Measurements from ENCODE around the gene PAPSS2. TPM values are rescaled to one million over a fixed set of nuclear protein-coding genes. Genes with fewer than 3 reads are reported as not detected.
"Not testable (repeated sequence)": the region's sequence is repeated elsewhere in the genome, so short reads cannot be mapped to it uniquely, and the experiment has no call there.

PAPSS2 gene
- total RNA-seq (2014; rRNA removed; shearing (Covaris generic); ENCODE audit: low replicate concordance): not detected in 2 replicates

DNA sequence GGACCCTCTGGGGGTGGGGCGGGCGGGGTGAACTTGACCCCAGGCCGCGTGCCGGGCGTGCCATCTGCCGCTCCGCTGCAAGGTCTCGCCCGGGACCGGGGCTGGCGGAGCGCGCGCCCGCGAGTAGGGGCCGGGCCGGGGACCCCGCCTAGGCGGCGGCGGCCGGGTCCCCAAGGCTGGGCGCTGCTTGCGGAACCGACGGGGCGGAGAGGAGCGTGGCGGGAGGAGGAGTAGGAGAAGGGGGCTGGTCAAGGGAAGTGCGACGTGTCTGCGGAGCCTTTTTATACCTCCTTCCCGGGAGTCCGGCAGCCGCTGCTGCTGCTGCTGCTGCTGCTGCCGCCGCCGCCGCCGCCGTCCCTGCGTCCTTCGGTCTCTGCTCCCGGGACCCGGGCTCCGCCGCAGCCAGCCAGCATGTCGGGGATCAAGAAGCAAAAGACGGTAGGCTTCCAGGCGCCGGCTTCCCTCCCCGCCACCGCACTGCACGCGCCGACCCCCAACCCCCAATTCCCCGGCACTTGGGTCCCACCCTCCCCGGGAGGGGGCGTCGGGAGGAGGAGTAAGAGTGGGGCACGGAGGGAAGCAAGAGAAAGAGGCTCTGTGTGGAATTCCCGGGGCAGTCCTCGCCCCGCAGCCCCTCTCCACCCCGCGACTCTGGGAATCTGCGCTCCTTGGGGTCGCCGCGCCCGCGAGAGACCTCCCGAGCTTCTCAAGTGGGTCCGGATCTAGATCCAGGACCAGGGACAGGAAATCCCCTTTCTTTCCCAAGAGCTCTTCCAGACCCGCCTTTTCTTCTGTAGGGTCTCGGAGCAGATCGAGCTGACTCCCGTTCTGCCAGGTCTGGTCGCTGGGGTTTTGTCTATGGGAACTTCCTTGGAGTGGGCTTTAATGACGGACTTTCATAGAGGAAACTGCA is at the start of gene PAPSS2:
Gene PAPSS2 (plus strand): TSS at position 308 of the 913 bp plus-strand sequence. CDS start 104 bp downstream, at position 412.
- no peak within 1 kb of the TSS for H3K9ac ChIP-seq (ENCODE audit: low read length)
- no peaks in the 10 kb centered on the region for H3K4me1 ChIP-seq (ENCODE audit: low read length)
- H3K4me3 ChIP-seq (ENCODE audit: low read length): no peak within 1 kb of the TSS
- no peak within 1 kb of the TSS for H2AFZ ChIP-seq (ENCODE audit: low read length)
- no peak within 1 kb of the TSS for H3K4me2 ChIP-seq (ENCODE audit: low read depth, low read length, poor library complexity, severe bottlenecking)
- H3K9me2 ChIP-seq (replicated peaks; ENCODE audit: insufficient read depth, low read length): no peaks in the 10 kb centered on the region
- no peaks in the 10 kb centered on the region for H3K27me3 ChIP-seq (ENCODE audit: low read length)
- no peak within 1 kb of the TSS for H3K27ac ChIP-seq (ENCODE audit: low read length)
- no peaks in the 10 kb centered on the region for H3K36me3 ChIP-seq (ENCODE audit: insufficient read depth, low read length)
- no peaks in the 10 kb centered on the region for H3K9me3 ChIP-seq (ENCODE audit: low read length)
- no peak for DNase-seq
- no peaks in the 10 kb centered on the region for H4K20me1 ChIP-seq (ENCODE audit: insufficient read depth, low read depth, low read length)
- H3K79me2 ChIP-seq (ENCODE audit: low read length): no peaks in the 10 kb centered on the region

DNA sequence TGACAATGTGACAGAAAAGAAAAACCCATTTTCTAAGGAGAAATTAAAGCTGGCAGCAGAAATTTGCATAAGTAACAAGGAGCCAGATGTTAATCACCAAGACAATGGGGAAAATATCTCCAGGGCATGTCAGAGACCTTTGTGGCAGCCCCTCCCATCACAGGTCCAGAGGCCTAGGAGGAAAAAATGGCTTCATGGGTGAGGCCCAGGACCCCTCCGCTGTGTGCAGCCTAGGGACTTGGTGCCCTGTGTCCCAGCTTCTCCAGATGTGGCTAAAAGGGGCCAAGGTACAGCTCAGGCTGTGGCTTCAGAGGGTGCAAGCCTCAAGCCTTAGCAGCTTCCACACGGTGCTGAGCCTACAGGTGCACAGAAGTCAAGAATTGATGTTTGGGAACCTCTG is 48.3 kb upstream of the PAPSS2 start:
- not testable (repeated sequence) for H3K9ac ChIP-seq (ENCODE audit: low read length); H2AFZ ChIP-seq (ENCODE audit: low read length); H3K27ac ChIP-seq (ENCODE audit: low read length); H3K4me3 ChIP-seq (ENCODE audit: low read length); H3K27me3 ChIP-seq (ENCODE audit: low read length); H3K79me2 ChIP-seq (ENCODE audit: low read length); H3K9me2 ChIP-seq (replicated peaks; ENCODE audit: insufficient read depth, low read length); H3K4me2 ChIP-seq (ENCODE audit: low read depth, low read length, poor library complexity, severe bottlenecking); DNase-seq; H4K20me1 ChIP-seq (ENCODE audit: insufficient read depth, low read depth, low read length); H3K4me1 ChIP-seq (ENCODE audit: low read length); H3K36me3 ChIP-seq (ENCODE audit: insufficient read depth, low read length); H3K9me3 ChIP-seq (ENCODE audit: low read length)

DNA sequence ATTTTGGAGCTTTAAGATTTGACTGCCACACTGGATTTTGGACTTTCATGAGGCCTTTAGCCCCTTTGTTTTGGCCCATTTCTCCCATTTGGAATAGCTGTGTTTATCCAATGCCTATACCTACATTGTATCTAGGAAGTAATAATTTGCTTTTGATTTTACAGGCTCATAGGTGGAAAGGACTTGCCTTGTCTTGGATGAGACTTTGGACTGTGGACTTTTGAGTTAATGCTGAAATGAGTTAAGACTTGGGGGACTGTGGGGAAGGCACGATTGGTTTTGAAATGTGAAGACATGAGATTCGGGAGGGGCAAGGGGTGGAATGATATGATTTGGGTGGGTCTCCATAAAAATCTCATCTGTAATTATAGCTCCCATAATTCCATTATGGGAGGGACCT is 47.6 kb upstream of the PAPSS2 start:
- DNase-seq: no peak
- no peak overlapping the region for H3K4me3 ChIP-seq (ENCODE audit: low read length)
- no peak overlapping the region for H2AFZ ChIP-seq (ENCODE audit: low read length)
- H3K27ac ChIP-seq (ENCODE audit: low read length): no peak overlapping the region
- no peaks in the 10 kb centered on the region for H4K20me1 ChIP-seq (ENCODE audit: insufficient read depth, low read depth, low read length)
- no peaks in the 10 kb centered on the region for H3K36me3 ChIP-seq (ENCODE audit: insufficient read depth, low read length)
- no peak overlapping the region for H3K9ac ChIP-seq (ENCODE audit: low read length)
- no peaks in the 10 kb centered on the region for H3K79me2 ChIP-seq (ENCODE audit: low read length)
- no peaks in the 10 kb centered on the region for H3K27me3 ChIP-seq (ENCODE audit: low read length)
- H3K9me2 ChIP-seq (replicated peaks; ENCODE audit: insufficient read depth, low read length): no peaks in the 10 kb centered on the region
- H3K9me3 ChIP-seq (ENCODE audit: low read length): no peaks in the 10 kb centered on the region
- no peak overlapping the region for H3K4me2 ChIP-seq (ENCODE audit: low read depth, low read length, poor library complexity, severe bottlenecking)
- peaks cover 9% of the 10 kb centered on the region for H3K4me1 ChIP-seq (ENCODE audit: low read length)

DNA sequence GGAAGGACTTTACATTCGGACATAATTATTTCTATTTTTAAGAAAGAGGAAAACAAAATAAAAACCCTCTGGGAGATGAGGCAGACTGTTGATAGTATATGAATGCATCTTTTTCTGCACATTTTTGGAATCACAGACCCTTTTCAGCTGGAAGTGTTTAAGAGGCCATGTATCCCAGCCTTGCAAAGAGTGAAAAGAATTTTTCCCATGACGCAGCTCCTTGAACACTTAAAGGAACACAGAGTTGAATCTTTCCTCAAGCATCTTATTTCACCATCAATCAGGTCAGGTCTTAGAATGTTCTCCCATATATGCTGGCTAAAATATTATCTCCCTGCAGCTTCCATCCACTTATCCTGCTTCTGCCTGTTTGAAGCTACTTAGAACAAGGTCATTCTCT is 45.9 kb upstream of the PAPSS2 start:
- no peaks in the 10 kb centered on the region for H4K20me1 ChIP-seq (ENCODE audit: insufficient read depth, low read depth, low read length)
- no peak overlapping the region for H3K9ac ChIP-seq (ENCODE audit: low read length)
- peaks cover 5% of the 10 kb centered on the region for H3K4me1 ChIP-seq (ENCODE audit: low read length)
- no peak overlapping the region for H3K27ac ChIP-seq (ENCODE audit: low read length)
- no peaks in the 10 kb centered on the region for H3K9me2 ChIP-seq (replicated peaks; ENCODE audit: insufficient read depth, low read length)
- no peaks in the 10 kb centered on the region for H3K9me3 ChIP-seq (ENCODE audit: low read length)
- DNase-seq: no peak
- H3K4me3 ChIP-seq (ENCODE audit: low read length): no peak overlapping the region
- no peaks in the 10 kb centered on the region for H3K79me2 ChIP-seq (ENCODE audit: low read length)
- H3K36me3 ChIP-seq (ENCODE audit: insufficient read depth, low read length): no peaks in the 10 kb centered on the region
- no peaks in the 10 kb centered on the region for H3K27me3 ChIP-seq (ENCODE audit: low read length)
- no peak overlapping the region for H2AFZ ChIP-seq (ENCODE audit: low read length)
- H3K4me2 ChIP-seq (ENCODE audit: low read depth, low read length, poor library complexity, severe bottlenecking): no peak overlapping the region

DNA sequence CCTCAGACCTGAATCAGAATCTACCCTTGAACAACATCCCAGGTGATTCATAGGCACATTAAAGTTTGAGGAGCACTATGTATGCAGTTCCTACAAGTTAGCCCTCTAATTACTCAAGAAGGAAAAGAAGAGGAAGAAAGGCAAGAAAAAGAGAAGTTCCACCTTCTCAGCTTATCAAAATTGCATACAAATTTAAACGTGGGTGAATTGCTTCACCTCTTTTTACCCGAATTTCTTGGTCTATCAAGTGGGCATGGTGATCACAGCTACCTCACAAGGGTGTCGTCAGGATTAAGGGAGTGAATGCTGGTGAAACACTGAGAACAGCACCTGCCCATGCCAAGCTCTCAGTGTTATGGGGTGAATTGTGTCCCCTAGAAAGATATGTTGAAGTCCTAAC is 43.8 kb upstream of the PAPSS2 start:
- H3K4me2 ChIP-seq (ENCODE audit: low read depth, low read length, poor library complexity, severe bottlenecking): no peak overlapping the region
- H3K36me3 ChIP-seq (ENCODE audit: insufficient read depth, low read length): no peaks in the 10 kb centered on the region
- H3K9ac ChIP-seq (ENCODE audit: low read length): no peak overlapping the region
- H3K9me2 ChIP-seq (replicated peaks; ENCODE audit: insufficient read depth, low read length): no peaks in the 10 kb centered on the region
- H4K20me1 ChIP-seq (ENCODE audit: insufficient read depth, low read depth, low read length): no peaks in the 10 kb centered on the region
- no peak overlapping the region for H2AFZ ChIP-seq (ENCODE audit: low read length)
- H3K79me2 ChIP-seq (ENCODE audit: low read length): no peaks in the 10 kb centered on the region
- no peaks in the 10 kb centered on the region for H3K27me3 ChIP-seq (ENCODE audit: low read length)
- H3K27ac ChIP-seq (ENCODE audit: low read length): no peak overlapping the region
- no peak overlapping the region for H3K4me3 ChIP-seq (ENCODE audit: low read length)
- no peaks in the 10 kb centered on the region for H3K4me1 ChIP-seq (ENCODE audit: low read length)
- DNase-seq: no peak
- no peaks in the 10 kb centered on the region for H3K9me3 ChIP-seq (ENCODE audit: low read length)

DNA sequence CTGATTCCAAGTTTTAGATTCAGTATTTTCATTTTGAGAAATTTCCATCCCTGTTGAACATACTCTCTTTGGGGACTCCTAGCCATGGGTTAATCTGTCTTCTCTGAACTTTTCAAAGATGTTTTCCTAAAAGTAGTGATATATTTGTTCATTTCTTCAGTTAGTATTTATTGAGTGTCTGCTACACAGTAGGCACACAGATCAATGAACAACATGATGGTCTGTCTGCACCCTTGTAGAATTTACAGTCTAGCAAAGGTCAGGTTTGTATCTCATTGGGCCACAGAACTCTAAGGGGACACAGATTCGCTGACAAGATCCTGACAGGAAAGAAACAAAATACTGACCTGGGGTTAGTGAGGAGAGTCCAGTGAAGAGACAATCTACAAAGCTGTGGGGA is 42.2 kb upstream of the PAPSS2 start:
- Histone ChIP-seq H4K20me1 (ENCODE audit: insufficient read depth, low read depth, low read length) (no peaks in the 10 kb centered on the region), H3K9me2 (replicated peaks; ENCODE audit: insufficient read depth, low read length) (no peaks in the 10 kb centered on the region), H2AFZ (ENCODE audit: low read length) (no peak overlapping the region), H3K9ac (ENCODE audit: low read length) (no peak overlapping the region), H3K4me2 (ENCODE audit: low read depth, low read length, poor library complexity, severe bottlenecking) (no peak overlapping the region), H3K4me3 (ENCODE audit: low read length) (no peak overlapping the region), H3K4me1 (ENCODE audit: low read length) (no peaks in the 10 kb centered on the region), H3K27me3 (ENCODE audit: low read length) (no peaks in the 10 kb centered on the region), H3K27ac (ENCODE audit: low read length) (no peak overlapping the region), H3K36me3 (ENCODE audit: insufficient read depth, low read length) (no peaks in the 10 kb centered on the region), H3K79me2 (ENCODE audit: low read length) (no peaks in the 10 kb centered on the region), H3K9me3 (ENCODE audit: low read length) (no peaks in the 10 kb centered on the region)
- no peak for DNase-seq

DNA sequence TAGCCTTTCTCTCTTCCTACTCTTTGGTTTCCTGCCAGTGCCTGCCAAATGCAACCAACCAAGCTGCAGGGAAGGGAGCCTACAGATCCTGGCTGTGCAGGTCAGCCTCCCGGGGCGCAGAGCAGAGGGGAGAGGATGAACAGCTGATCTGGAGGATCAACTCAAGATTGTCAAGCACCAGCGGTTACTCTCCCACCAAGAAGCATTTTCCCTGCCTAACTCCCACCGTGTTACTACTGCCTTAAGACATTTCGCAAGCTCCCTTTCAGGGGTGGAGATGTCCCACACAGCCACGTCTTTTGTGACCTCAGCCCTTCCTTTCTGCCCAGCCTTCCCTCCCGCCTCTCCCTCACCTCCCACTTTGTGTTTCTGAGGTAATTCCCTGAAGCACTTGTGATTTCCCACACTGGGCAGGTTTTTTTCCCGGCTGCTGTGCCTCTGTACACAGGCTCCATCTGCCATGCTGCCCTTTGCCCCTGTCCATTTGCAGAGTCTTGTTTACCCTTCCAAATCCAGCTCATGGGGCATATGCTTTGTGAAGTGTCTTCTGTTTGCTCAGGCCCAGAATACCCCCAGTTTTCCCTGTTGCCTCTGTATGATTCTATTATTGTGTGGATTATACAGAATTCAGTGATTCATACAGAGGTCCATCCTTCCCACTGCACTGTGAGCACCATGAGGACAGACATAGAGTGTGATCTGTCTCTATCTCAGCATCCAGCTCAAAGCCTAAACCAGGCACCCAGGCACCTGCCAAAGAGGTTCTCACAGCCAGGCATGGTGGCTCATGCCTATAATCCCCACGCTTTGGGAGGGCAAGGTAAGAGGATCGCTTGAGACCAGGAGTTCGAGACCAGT is 40.9 kb upstream of the PAPSS2 start:
- no peaks in the 10 kb centered on the region for H3K36me3 ChIP-seq (ENCODE audit: insufficient read depth, low read length)
- no peak overlapping the region for H3K27ac ChIP-seq (ENCODE audit: low read length)
- no peaks in the 10 kb centered on the region for H3K4me1 ChIP-seq (ENCODE audit: low read length)
- no peak overlapping the region for H3K4me3 ChIP-seq (ENCODE audit: low read length)
- no peaks in the 10 kb centered on the region for H3K9me2 ChIP-seq (replicated peaks; ENCODE audit: insufficient read depth, low read length)
- no peak overlapping the region for H3K4me2 ChIP-seq (ENCODE audit: low read depth, low read length, poor library complexity, severe bottlenecking)
- no peaks in the 10 kb centered on the region for H4K20me1 ChIP-seq (ENCODE audit: insufficient read depth, low read depth, low read length)
- no peaks in the 10 kb centered on the region for H3K27me3 ChIP-seq (ENCODE audit: low read length)
- DNase-seq: no peak
- H3K79me2 ChIP-seq (ENCODE audit: low read length): no peaks in the 10 kb centered on the region
- no peak overlapping the region for H2AFZ ChIP-seq (ENCODE audit: low read length)
- no peaks in the 10 kb centered on the region for H3K9me3 ChIP-seq (ENCODE audit: low read length)
- H3K9ac ChIP-seq (ENCODE audit: low read length): no peak overlapping the region

DNA sequence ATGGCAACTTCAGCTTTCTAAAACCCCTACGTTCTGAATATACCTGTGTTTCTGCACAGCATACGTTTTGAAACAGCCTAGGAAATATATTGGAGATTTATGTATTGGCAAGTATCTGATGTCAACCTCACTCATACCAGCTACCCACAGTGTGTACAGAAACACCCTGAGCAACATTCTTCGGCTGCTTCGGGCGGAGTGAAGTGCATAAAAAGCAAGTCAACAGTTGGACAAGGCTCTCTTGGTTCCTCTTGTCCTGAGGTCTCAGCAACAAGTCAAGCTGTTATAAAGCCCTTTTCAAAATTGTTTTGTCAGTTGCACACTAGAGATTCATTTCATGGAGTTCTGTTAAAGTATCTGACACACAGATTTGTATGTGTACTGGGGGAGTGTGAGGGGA is 40.0 kb upstream of the PAPSS2 start:
- H3K9me2 ChIP-seq (replicated peaks; ENCODE audit: insufficient read depth, low read length): no peaks in the 10 kb centered on the region
- H3K36me3 ChIP-seq (ENCODE audit: insufficient read depth, low read length): no peaks in the 10 kb centered on the region
- H3K4me2 ChIP-seq (ENCODE audit: low read depth, low read length, poor library complexity, severe bottlenecking): no peak overlapping the region
- no peaks in the 10 kb centered on the region for H4K20me1 ChIP-seq (ENCODE audit: insufficient read depth, low read depth, low read length)
- H3K9ac ChIP-seq (ENCODE audit: low read length): no peak overlapping the region
- DNase-seq: no peak
- H3K4me3 ChIP-seq (ENCODE audit: low read length): no peak overlapping the region
- H3K27me3 ChIP-seq (ENCODE audit: low read length): no peaks in the 10 kb centered on the region
- H3K9me3 ChIP-seq (ENCODE audit: low read length): no peaks in the 10 kb centered on the region
- no peak overlapping the region for H3K27ac ChIP-seq (ENCODE audit: low read length)
- no peaks in the 10 kb centered on the region for H3K79me2 ChIP-seq (ENCODE audit: low read length)
- H3K4me1 ChIP-seq (ENCODE audit: low read length): no peaks in the 10 kb centered on the region
- H2AFZ ChIP-seq (ENCODE audit: low read length): no peak overlapping the region
